Liver (tissue), 3 donors: ENCODE measurements around the gene C6orf89.

ENCODE experiments used
- EGR1 ChIP-seq, 2 donors: IDR thresholded peaks; 2 replicates each; pipeline ENCODE4 v1.6.1; 2016 to 2018; ENCODE audit warnings: antibody characterized with exemption in 2 of 2, low read depth in 2 of 2
- RAD21 ChIP-seq, 2 donors: IDR thresholded peaks; 2 replicates each; pipeline ENCODE4 v1.6.1; 2016; ENCODE audit warnings: antibody characterized with exemption in 2 of 2, mild to moderate bottlenecking in 2 of 2
- TAF1 ChIP-seq: conservative IDR thresholded peaks from 2 replicates; pipeline ENCODE4 v1.6.1; 2016; ENCODE audit warnings: antibody characterized with exemption, mild to moderate bottlenecking
- YY1 ChIP-seq: IDR thresholded peaks from 2 replicates; pipeline ENCODE4 v1.6.1; 2016; ENCODE audit warnings: antibody characterized with exemption, mild to moderate bottlenecking
- TF ChIP-seq, protein P1 (sequence below): IDR thresholded peaks from 2 replicates; pipeline ENCODE4 v1.6.1; 2016; ENCODE audit warnings: antibody characterized with exemption, mild to moderate bottlenecking
- TF ChIP-seq, protein P2 (sequence below): fragments of 150-350 bp; IDR thresholded peaks from 2 replicates; pipeline ENCODE4 v1.5.1; 2017; ENCODE audit warnings: improper control_type of control experiment, low read depth, low read length; ENCODE audit not compliant: missing input control
- donor health status: healthy.
- donor health status: healthy.

DNA sequence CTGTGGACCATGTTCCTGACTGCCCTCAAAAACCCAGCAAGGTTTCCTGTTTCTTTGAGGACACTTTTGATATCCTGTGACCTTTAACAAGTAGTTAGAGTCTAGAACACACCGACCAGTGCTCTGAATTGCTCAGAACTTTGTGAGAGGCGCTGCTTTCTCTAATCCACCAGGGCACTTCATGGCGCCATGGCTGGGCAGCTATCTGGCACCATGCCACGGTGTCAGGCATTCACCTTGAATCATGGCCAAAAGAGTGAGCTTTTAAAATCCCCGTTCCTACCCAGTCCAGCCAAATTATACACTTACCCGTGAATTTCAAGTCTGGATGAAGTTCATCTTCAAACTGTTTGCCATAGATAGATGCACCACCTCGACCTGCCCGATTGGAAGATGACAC is 29.5 kb upstream of the C6orf89 start:
- TF ChIP-seq, protein P1, sequence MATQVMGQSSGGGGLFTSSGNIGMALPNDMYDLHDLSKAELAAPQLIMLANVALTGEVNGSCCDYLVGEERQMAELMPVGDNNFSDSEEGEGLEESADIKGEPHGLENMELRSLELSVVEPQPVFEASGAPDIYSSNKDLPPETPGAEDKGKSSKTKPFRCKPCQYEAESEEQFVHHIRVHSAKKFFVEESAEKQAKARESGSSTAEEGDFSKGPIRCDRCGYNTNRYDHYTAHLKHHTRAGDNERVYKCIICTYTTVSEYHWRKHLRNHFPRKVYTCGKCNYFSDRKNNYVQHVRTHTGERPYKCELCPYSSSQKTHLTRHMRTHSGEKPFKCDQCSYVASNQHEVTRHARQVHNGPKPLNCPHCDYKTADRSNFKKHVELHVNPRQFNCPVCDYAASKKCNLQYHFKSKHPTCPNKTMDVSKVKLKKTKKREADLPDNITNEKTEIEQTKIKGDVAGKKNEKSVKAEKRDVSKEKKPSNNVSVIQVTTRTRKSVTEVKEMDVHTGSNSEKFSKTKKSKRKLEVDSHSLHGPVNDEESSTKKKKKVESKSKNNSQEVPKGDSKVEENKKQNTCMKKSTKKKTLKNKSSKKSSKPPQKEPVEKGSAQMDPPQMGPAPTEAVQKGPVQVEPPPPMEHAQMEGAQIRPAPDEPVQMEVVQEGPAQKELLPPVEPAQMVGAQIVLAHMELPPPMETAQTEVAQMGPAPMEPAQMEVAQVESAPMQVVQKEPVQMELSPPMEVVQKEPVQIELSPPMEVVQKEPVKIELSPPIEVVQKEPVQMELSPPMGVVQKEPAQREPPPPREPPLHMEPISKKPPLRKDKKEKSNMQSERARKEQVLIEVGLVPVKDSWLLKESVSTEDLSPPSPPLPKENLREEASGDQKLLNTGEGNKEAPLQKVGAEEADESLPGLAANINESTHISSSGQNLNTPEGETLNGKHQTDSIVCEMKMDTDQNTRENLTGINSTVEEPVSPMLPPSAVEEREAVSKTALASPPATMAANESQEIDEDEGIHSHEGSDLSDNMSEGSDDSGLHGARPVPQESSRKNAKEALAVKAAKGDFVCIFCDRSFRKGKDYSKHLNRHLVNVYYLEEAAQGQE, result no peak
- TF ChIP-seq, protein P2, sequence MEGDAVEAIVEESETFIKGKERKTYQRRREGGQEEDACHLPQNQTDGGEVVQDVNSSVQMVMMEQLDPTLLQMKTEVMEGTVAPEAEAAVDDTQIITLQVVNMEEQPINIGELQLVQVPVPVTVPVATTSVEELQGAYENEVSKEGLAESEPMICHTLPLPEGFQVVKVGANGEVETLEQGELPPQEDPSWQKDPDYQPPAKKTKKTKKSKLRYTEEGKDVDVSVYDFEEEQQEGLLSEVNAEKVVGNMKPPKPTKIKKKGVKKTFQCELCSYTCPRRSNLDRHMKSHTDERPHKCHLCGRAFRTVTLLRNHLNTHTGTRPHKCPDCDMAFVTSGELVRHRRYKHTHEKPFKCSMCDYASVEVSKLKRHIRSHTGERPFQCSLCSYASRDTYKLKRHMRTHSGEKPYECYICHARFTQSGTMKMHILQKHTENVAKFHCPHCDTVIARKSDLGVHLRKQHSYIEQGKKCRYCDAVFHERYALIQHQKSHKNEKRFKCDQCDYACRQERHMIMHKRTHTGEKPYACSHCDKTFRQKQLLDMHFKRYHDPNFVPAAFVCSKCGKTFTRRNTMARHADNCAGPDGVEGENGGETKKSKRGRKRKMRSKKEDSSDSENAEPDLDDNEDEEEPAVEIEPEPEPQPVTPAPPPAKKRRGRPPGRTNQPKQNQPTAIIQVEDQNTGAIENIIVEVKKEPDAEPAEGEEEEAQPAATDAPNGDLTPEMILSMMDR, result no peak
- TF ChIP-seq RAD21 (IDR thresholded peaks at IDR 0.05) (no peak), YY1 (no peak), TAF1 (no peak), EGR1 (IDR thresholded peaks at IDR 0.05; ENCODE audit: low read depth in 2 of 2) (no peak)
